Tibial artery (tissue), 4 donors: ENCODE measurements around the gene ST3GAL5.

Source experiments
- DNase-seq, 2 donors: peaks; one replicate each; pipeline ENCODE4 v3.0.0-alpha.2; 2019
- H3K27ac ChIP-seq, 2 donors: fragments of 200-600 bp; sonication (generic) in 1 of 2; 1 replicate in 1 of 2; 2 replicates in 1 of 2; pipeline ENCODE4 v1.5.1; 2018 to 2019; ENCODE audit warnings: mild to moderate bottlenecking in 1 of 2
- H3K27me3 ChIP-seq, 2 donors: fragments of 200-600 bp; sonication (generic) in 1 of 2; one replicate each; pipeline versions ENCODE4 v1.5.1 to v1.6.0; 2016 to 2019
- H3K36me3 ChIP-seq, 3 donors: fragments of 200-600 bp; sonication (generic) in 2 of 3; one replicate each; pipeline ENCODE4 v1.5.1; 2016 to 2019; ENCODE audit warnings: mild to moderate bottlenecking in 2 of 3
- H3K4me1 ChIP-seq, 4 donors: fragments of 200-600 bp; sonication (generic) in 2 of 4; 1 replicate in 3 of 4; 2 replicates in 1 of 4; pipeline ENCODE4 v1.5.1; 2016 to 2019
- H3K4me3 ChIP-seq, 2 donors: fragments of 200-600 bp; sonication (generic) in 1 of 2; 1 replicate in 1 of 2; 2 replicates in 1 of 2; pipeline ENCODE4 v1.5.1; 2018 to 2019; ENCODE audit warnings: mild to moderate bottlenecking in 2 of 2
- H3K9me3 ChIP-seq, 3 donors: fragments of 200-600 bp; sonication (generic) in 1 of 3; one replicate each; pipeline ENCODE4 v1.5.1; 2016 to 2019
- intact Hi-C: fragments of 100-400 bp; cut with DNase I; formaldehyde crosslinking; loops from one replicate; pipeline ENCODE4 v1.15.0; 2023; ENCODE audit warnings: low total_unique reads
- TF ChIP-seq, protein P1 (sequence below), 2 experiments: fragments of 200-600 bp in 1 of 2; fragments of 450-650 bp in 1 of 2; IDR thresholded peaks; one replicate each; pipeline ENCODE4 v1.5.1; 2017 to 2019; ENCODE audit warnings: antibody characterized with exemption in 2 of 2, mild to moderate bottlenecking in 1 of 2, moderate library complexity in 1 of 2

Gene ST3GAL5

DNA sequence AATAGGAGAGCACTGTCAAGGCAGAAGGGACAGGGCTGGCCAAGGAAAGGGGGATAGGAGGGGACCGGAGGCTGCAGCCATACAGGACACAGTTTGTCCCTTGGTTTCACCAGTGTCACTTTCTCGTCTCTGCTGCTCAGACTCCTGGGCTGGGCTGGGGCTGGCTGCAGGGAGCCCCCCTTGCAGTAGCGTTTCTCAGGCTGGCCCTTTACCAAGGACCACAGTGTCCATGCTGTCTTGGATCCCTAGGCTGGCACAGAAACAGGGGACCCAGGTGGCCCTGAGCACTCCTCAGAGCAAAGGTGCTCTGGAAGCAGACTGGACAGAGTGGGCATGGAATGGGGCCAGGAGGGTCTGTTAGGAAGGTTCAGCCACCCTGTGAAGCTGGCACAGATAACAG is 100.2 kb downstream of the ST3GAL5 start:
- peaks cover 25 to 63% (median 31%) of the 10 kb centered on the region in 3 donors for H3K36me3 ChIP-seq
- H3K27ac ChIP-seq = peak overlapping the region; percentile 14 to 71

DNA sequence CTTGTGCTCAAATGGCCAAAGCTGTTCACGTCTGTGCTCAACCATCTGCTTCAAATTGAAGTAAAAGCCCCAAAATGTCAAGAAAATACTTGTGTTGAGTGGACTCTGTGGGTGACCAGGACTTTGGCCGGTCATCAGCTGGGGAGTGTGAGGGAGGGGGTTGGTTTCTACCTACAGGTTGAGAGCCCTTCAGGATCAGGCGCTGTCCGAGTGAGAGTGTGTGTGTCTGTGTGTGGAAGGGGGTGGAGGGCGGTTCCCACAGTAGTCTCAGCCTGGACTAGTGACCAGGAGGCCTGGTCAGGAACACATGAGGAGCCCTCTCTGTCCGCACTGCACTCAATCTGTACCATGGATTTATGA is 100.8 kb downstream of the ST3GAL5 start:
- intact Hi-C loops = no loop called here
- Histone ChIP-seq H3K9me3 (no peaks in the 10 kb centered on the region), H3K4me1 (peaks cover 0 to 92% (median 61%) of the 10 kb centered on the region in 4 donors), H3K36me3 (peaks cover 31 to 70% (median 31%) of the 10 kb centered on the region in 3 donors), H3K27ac (peak overlapping the region in 1 of 2 donors; percentile 71), H3K27me3 (no peaks in the 10 kb centered on the region), H3K4me3 (no peak overlapping the region)
- TF ChIP-seq, protein P1, sequence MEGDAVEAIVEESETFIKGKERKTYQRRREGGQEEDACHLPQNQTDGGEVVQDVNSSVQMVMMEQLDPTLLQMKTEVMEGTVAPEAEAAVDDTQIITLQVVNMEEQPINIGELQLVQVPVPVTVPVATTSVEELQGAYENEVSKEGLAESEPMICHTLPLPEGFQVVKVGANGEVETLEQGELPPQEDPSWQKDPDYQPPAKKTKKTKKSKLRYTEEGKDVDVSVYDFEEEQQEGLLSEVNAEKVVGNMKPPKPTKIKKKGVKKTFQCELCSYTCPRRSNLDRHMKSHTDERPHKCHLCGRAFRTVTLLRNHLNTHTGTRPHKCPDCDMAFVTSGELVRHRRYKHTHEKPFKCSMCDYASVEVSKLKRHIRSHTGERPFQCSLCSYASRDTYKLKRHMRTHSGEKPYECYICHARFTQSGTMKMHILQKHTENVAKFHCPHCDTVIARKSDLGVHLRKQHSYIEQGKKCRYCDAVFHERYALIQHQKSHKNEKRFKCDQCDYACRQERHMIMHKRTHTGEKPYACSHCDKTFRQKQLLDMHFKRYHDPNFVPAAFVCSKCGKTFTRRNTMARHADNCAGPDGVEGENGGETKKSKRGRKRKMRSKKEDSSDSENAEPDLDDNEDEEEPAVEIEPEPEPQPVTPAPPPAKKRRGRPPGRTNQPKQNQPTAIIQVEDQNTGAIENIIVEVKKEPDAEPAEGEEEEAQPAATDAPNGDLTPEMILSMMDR (IDR thresholded peaks at IDR 0.05) = no peak
- peak in 1 of 2 donors; percentile 66 for DNase-seq

More for the DNA sequence above, 100.2 kb downstream of the ST3GAL5 start:
- DNase-seq = peak in 1 of 2 donors; percentile 58
- H3K9me3 ChIP-seq = no peaks in the 10 kb centered on the region
- peaks cover 0 to 92% (median 65%) of the 10 kb centered on the region in 4 donors for H3K4me1 ChIP-seq
- H3K4me3 ChIP-seq = no peak overlapping the region
- H3K27me3 ChIP-seq = no peaks in the 10 kb centered on the region
- intact Hi-C loops = no loop called here
- TF ChIP-seq, protein P1 (IDR thresholded peaks at IDR 0.05) = no peak

DNA sequence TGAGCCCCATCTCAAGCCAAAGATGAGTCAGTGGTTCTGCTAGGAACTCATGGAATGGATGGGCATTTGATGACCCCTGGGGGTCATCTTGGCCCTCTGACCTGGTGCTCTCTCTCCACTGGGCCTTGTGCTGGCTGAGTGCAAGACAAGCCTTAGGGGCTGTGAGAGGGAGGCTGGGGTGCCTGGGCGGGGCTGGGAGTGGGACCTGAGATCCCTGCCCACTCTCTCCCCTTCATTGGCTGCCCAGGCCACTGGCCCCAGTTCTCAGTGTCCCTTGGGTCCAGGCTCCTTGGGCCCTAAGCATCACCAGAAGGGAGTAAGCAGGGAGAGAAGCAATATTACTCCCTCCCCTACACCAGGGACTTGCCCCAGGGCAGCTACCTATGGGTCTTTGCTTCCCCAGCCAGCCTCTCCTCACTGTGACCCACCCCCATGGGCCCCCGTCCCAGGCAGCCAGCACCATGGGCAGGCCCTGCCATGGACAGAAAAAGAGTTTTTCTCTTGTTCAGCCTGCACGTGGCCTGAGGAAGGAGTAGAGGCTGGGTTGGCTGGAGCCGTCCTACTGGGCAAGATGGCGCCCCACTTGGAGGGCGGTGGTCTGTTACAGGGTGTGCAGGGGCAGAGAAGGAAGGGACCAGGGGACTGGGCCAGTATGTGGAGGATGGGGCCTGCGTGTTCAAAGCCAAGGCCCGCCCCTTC is 101.4 kb downstream of the ST3GAL5 start:
- H3K27me3 ChIP-seq = no peaks in the 10 kb centered on the region
- H3K4me1 ChIP-seq = peaks cover 0 to 91% (median 57%) of the 10 kb centered on the region in 4 donors
- TF ChIP-seq, protein P1 (IDR thresholded peaks at IDR 0.05) = no peak
- peak in 1 of 2 donors; percentile 59 for DNase-seq
- peaks cover 31 to 75% (median 35%) of the 10 kb centered on the region in 3 donors for H3K36me3 ChIP-seq
- H3K9me3 ChIP-seq = no peaks in the 10 kb centered on the region
- intact Hi-C loops = no loop called here
- peak overlapping the region; percentile 67 to 71 for H3K27ac ChIP-seq
- no peak overlapping the region for H3K4me3 ChIP-seq
